Panc1 (cell line): ENCODE data around the gene CES2.

ENCODE experiments used
- CTCF ChIP-seq: fragments of 450-650 bp; IDR thresholded peaks from 2 replicates; pipeline ENCODE4 v1.5.1; 2017; ENCODE audit warnings: mild to moderate bottlenecking
- POLR2AphosphoS5 ChIP-seq: IDR thresholded peaks from 2 replicates; pipeline ENCODE4 v1.6.1; 2012; ENCODE audit warnings: mild to moderate bottlenecking, low read depth, low read length, moderate library complexity
- REST ChIP-seq, 2 experiments: IDR thresholded peaks; 2 replicates each; pipeline ENCODE4 v1.6.1; 2011 to 2012; ENCODE audit warnings: low read depth in 2 of 2, control low read depth in 1 of 2, low read length in 1 of 2, mild to moderate bottlenecking in 1 of 2, moderate library complexity in 1 of 2; ENCODE audit not compliant: insufficient read depth in 1 of 2

GRCh38 chr16:66923247-66923731 lies 12.0 kb upstream of the CES2 start:
- TF ChIP-seq CTCF (no peak), POLR2AphosphoS5 (no peak), REST (IDR thresholded peaks at IDR 0.05; ENCODE audit: insufficient read depth in 1 of 2, low read depth in 2 of 2, low read length in 1 of 2) (no peak)
